GM18873 (cell line): Measurements from ENCODE around the gene HOTAIR.

Experiments
- ATAC-seq: cut with Tn5 transposase; IDR thresholded peaks from one replicate; pipeline ENCODE4 v1.9.1; 2021; ENCODE audit warnings: mild to moderate bottlenecking, moderate library complexity, moderate number of reproducible peaks; ENCODE audit not compliant: unreplicated experiment, low FRiP score

Gene HOTAIR

GRCh38 chr12:54000116-54001114 lies 25.7 kb upstream of the HOTAIR start, which contains the start of gene HOXC9:
Gene HOXC9, plus strand, starts transcription at chr12:54000161. Its CDS starts 28 bp downstream, at chr12:54000189.
- ATAC-seq: no peak

- ATAC-seq: no peak
Measured at GRCh38 chr12:53999559-54000115, 24.9 kb upstream of the HOTAIR start.

DNA sequence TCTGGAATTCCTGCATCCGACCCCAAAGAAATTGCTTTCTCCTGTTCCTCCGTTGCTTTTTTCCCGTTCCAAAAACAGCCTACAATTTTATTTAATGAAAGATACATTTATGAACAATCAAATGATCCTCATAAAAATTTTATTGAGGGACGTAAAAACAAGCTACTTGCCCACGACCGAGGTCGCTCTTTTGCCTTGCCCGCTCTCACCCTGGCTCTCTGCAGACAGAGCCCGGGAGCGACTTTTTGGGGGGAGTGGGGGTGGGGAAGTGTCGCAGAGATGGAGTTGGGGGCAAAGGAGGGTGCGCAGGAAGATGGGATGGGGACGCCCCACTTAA lies 24.1 kb upstream of the HOTAIR start:
- ATAC-seq: no peak

DNA sequence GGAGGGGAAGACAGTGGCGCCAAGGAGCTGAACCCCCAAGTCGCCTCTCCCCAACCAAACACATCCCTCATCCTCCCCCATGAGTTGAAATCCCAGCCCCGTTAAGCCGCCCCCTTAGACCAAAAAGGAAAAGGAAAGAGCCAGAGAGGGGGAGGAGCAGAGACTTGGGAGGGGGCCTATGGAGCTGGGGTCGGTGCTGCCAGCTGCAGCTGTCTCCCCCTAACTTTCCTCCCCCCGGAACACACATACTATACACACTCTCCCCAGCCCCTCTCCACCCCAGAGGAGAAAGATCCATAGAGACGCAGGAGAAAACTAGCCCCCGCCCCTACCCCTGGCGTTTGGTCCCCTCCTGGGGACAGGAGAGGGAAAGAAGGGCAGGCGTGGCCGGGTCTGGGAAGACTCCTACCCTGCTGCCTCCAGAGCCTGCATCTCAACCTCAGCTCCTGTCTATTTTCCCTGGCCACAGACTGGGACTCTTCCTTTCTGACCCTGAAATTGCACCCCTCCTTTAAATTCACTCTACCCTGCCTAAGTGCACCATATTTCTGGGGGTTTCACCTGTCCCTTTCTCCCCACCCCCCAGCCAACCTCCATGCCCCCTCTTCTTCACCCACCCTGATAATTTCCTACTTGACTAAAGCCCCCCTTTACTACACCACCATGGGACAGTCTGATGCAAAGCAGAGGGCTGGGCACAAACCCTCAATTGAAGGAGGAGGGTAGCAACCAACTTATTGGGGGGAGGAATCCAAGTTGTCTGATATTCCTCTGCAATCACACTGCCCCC lies 23.6 kb upstream of the HOTAIR start:
- ATAC-seq: no peak

DNA sequence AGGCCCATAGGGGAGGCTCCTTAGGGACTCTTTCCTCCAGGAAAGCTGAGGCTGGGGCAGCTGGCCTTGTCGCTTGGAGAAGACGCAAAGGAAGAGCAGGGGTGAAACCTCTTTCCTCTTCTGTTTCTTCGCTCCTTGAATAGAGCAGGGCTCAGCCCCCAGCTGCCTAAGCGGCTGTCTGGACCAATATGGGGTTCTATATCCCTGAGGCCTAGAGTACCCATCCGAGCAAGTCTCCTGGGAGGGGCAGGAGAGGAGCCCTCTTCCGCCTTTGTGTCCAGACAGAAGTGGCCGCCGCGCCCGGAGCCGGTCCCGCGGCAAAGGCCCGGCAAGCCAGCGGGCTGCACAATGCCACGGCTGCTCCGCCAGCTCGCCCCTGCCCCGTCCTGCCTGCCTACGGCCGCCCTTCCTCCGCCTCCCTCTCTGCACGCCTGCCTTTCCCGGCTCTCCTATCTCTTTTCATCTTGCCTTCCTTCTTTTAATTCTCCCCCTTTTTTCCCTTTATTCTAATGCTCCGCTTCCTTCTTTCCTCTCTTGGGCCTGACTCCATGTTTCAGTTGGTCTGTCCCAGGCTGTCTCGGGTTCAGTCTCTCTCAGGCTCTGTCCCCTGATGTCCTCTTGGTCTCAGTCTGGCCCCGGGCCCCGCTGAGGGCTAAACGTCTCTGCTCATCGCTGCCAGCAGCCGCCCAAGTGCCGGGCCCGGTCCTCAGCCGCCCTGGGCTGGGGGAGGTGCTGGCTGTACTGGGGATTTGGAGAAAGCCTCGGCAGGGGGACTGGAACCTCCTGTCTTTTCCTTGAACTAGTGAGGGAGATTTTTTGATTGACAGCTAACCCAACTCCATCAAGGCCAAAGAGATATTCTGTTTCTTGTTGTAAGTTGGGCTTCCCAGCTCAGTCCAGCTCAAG lies 22.7 kb upstream of the HOTAIR start:
- no peak for ATAC-seq

- ATAC-seq: no peak
Measured at GRCh38 chr12:53996240-53997203, 21.8 kb upstream of the HOTAIR start.

- ATAC-seq: no peak
Measured at GRCh38 chr12:53995378-53996239, 20.9 kb upstream of the HOTAIR start.

- ATAC-seq: no peak
Measured at GRCh38 chr12:53995002-53995377, 20.2 kb upstream of the HOTAIR start.

DNA sequence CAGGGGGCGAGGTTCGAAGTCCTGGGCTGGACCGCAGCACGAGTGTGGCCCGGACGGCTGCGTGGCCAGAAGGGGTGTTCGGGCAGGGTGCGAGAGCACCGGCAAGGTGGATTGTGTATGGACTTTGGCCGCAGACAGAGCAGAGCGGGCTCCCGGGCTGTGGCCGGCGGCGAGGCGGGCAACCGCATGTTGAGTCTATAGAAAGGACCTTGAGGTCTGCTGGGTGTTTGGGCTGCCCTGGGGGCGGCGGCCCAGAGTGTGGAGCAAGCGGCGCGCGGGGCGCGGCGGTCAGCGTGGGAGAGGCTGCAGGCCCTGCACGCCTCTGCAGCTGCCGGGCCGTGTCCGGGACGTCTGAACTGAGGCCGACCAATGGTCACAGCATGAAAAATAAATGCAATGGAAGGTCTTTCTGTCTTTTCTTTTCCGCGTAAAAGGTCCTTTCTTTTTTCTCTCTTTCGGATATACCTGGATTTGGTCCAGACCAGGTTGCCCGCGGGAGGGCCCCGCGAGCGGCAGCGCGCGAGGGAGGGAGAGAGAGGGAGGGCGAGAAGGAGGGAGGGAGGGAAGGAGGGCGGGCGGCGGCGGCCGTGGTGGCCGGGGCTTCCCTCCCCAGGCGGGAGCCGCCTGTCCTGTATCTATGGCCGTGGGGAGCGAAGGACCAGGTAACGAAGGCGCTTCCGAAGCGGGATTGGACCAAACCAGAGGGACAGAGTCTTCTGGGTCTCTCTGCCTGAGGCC lies 19.7 kb upstream of the HOTAIR start:
- no peak for ATAC-seq

DNA sequence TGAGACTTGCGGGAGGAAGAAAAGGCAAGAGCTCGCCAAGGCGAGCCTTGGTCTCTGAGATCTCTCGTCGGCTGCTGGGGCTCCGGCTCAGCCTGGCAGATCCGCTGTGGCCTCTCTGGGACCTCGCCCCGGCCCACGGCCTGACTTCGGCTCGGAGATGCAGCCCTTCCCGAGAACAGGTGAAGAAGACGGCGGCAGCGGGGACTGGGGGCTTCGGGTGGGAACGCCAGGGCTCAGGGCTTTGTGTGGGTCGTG lies 19.2 kb upstream of the HOTAIR start:
- no peak for ATAC-seq

DNA sequence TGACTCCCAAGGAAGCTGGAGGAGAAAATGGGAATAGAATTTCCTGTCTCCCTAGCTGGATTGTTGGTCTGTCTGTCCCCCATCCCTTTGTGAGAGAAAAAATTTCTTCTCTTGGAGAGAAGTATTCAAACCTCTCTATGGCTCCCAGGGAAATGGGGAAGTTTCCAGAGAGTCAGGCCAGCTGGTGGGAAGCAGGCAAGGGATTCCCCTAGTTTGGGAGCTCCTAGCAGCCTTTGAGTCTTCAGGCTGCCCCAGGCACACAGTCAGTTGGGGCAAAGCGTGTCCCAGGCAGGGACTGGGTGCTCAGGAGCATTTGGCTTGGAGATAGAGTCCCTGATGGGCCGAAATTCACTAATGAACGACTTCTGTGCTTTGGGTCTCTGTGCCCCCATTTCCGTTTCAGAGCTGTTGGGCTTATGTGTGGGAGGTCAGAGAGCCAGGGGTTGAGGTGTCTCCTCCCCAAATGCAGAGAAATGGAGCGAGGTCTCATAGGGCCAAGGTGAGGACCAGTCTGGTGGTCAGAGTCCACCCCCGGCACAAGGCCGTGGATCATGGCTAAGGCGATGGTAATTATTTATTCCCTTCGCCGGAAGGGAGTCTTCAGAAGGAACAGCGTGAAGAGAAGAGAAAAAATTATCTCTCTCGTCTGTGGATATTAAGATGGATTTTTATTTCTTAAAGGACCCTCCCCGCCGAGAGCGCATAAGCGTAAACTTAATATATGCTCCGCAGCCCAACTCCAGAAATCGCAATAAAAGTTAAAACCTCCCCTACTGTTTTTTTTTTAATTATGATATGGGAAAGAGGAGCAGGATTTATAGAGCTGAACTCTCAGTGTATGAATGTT lies 18.6 kb upstream of the HOTAIR start:
- no peak for ATAC-seq

- ATAC-seq: no peak
Measured at GRCh38 chr12:53992377-53992889, 17.7 kb upstream of the HOTAIR start.

GRCh38 chr12:53991077-53991460 lies 16.3 kb upstream of the HOTAIR start:
- no peak for ATAC-seq

DNA sequence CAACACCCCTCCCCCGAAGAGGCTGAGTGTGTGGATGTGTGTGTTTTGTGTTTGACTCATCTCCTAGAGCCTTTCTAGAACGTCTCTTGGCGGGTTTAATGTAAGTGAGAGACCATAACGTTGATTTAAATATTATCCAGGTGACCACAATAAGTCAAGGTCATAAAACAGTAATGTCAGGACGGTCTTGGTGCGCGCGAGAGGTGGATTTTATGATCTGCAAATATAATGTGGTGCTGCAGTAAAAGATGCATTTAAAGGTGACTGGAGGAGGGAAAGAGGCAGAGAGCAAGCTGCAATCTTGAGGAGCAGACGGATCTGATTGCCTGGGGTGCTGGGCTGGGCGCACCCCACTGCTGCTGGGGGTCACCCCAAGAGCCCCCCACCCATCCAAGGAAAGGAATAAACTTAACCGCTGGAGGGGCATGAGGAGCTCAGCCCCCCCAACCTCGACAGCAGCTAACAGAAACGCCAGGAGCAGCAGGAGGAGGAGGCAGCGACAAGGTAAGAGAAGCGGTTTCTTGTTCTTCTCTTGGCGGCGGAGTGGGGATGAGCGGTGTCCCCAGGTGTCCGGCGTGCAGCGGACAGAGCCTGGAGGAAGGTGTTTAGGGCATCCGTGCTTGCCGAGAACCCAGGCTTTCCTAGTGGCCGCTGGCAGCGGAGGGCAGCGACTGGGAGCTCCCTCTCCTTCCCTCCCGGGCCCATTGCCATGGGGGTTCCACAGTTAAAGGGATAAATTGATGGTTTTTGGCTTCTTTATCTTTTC lies 15.7 kb upstream of the HOTAIR start:
- ATAC-seq: no peak

DNA sequence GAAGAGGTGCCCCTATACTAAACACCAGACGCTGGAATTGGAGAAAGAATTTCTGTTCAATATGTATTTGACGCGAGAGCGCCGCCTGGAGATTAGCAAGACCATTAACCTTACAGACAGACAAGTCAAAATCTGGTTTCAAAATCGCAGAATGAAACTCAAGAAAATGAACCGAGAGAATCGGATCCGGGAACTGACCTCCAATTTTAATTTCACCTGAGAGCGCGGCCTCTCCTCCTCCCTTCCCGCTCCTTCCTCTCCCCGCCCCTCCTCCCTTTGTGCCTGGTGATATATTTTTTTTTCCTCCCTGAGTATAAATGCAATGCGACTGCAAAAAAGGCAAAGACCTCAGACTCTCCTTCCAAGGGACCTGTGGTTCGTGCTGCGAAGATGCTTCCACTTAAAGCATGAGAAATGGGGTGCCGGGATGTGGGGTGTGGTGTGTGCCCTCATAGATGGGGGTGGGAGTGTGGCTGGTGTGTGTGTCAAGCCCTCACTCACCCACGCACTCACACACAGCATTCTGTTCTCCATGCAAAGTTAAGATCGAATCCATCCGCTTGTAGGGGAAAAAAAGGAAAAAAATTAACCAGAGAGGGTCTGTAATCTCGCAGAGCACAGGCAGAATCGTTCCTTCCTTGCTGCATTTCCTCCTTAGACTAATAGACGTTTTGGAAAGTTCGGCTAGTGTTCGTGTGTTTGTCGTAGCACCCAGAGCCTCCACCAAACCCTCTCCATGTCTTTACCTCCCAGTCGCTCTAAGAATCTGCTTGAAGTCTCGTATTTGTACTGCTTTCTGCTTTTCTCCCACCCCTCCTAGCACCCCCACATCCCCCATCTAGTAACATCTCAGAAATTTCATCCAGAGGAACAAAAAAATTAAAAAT lies 14.7 kb upstream of the HOTAIR start:
- no peak for ATAC-seq
